Neural crest cell (in vitro differentiated cells): ENCODE measurements around the gene ZNF318. TPM values are rescaled to one million over a fixed set of nuclear protein-coding genes. Genes with fewer than 3 reads are reported as not detected.
A peak's percentile ranks its signal among the peaks of the same experiment; 100 is the strongest.

ENCODE experiments used
- DNase-seq: peaks from one replicate; pipeline ENCODE4 v3.0.0; 2021; ENCODE audit warnings: low read depth, mixed read lengths, low spot score
- H3K27ac Mint-ChIP-seq: one replicate; pipeline ENCODE4 v1.8.0; 2021; ENCODE audit warnings: mild to moderate bottlenecking, mixed read lengths; ENCODE audit not compliant: unreplicated experiment
- H3K27me3 Mint-ChIP-seq: 2 replicates; pipeline ENCODE4 v1.8.0; 2021; ENCODE audit warnings: low read depth, mild to moderate bottlenecking, mixed read lengths
- H3K36me3 Mint-ChIP-seq: 2 replicates; pipeline ENCODE4 v1.8.0; 2021; ENCODE audit warnings: low read depth, mild to moderate bottlenecking, mixed read lengths
- H3K4me1 Mint-ChIP-seq: 2 replicates; pipeline ENCODE4 v1.8.0; 2021; ENCODE audit warnings: mixed read lengths
- H3K4me3 Mint-ChIP-seq: one replicate; pipeline ENCODE4 v1.8.0; 2021; ENCODE audit warnings: mild to moderate bottlenecking, mixed read lengths
- H3K9me3 Mint-ChIP-seq: 2 replicates; pipeline ENCODE4 v1.8.0; 2021; ENCODE audit warnings: mixed read lengths
- total RNA-seq: library from RNA; stranded (reverse); gene quantifications from 2 replicates; pipeline ENCODE4 v1.2.1, GENCODE V29; 2021
- TF ChIP-seq, protein P1 (sequence below): fragments of 200-600 bp; sonication (generic); conservative IDR thresholded peaks from 2 replicates; pipeline ENCODE4 v1.5.0; 2021; ENCODE audit warnings: antibody characterized with exemption, mild to moderate bottlenecking

ZNF318 gene
- total RNA-seq, 1 donor from 2014 or later, result 26.2 TPM

DNA sequence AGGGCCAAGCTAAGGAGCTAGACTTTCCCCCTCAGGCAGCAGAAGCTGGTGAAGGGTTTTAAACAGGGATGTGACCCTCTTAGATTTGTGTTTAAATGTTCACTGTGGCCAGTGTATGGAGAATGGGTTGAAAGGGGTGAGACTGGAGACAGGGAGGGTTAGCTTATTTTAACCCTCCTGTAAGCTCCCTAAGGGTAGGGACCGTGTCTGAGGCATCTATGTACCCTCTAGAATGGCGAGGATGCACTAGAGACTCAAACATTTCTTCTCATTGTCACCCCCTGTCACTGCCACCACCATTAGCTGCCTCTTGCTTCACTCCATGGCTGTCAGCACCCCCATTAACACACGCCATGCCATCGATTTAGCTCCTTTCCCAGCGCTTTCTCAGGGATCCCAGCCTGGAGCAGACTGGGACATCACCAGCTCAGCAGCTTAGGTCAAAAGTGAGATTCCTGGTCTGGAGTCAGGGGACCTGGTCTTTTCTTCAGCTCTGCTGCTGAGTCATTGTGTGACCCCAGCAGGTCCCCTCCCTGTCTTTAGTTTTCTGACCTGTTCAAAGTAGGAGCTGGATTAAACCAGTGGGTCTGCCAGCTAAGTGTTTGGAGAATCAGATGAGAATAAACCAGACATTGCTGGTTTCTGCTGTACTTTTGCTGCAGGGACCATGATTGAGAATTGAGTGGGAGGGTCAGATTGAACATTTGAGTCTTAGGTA, 72.5 kb downstream of the ZNF318 start:
- no peaks in the 10 kb centered on the region for H3K27me3 Mint-ChIP-seq
- no peaks in the 10 kb centered on the region for H3K9me3 Mint-ChIP-seq
- H3K27ac Mint-ChIP-seq, result no peak overlapping the region
- no peaks in the 10 kb centered on the region for H3K36me3 Mint-ChIP-seq
- DNase-seq, result no peak
- TF ChIP-seq, protein P1, sequence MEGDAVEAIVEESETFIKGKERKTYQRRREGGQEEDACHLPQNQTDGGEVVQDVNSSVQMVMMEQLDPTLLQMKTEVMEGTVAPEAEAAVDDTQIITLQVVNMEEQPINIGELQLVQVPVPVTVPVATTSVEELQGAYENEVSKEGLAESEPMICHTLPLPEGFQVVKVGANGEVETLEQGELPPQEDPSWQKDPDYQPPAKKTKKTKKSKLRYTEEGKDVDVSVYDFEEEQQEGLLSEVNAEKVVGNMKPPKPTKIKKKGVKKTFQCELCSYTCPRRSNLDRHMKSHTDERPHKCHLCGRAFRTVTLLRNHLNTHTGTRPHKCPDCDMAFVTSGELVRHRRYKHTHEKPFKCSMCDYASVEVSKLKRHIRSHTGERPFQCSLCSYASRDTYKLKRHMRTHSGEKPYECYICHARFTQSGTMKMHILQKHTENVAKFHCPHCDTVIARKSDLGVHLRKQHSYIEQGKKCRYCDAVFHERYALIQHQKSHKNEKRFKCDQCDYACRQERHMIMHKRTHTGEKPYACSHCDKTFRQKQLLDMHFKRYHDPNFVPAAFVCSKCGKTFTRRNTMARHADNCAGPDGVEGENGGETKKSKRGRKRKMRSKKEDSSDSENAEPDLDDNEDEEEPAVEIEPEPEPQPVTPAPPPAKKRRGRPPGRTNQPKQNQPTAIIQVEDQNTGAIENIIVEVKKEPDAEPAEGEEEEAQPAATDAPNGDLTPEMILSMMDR, result no peak
- no peaks in the 10 kb centered on the region for H3K4me1 Mint-ChIP-seq
- H3K4me3 Mint-ChIP-seq, result no peak overlapping the region

DNA sequence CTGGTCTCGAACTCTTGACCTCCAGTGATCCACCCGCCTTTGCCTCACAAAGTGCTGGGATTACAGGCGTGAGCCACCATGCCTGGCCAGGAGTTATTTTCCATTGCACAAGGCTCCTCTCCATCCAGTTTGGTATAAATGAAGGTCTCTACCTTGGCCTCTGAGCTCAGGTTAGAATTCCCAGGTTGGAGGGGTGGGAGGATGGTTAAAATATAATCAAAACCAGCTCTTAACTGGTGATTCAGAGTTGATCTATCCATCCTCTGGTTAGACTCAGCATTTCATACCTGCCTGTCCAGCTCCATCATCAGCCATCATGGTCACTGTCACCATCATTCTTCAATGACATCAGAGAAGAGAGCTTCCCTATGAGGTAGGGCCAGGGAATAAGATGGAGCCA, 74.0 kb downstream of the ZNF318 start:
- Mint-ChIP-seq H3K9me3 (no peaks in the 10 kb centered on the region), H3K27me3 (no peaks in the 10 kb centered on the region), H3K4me3 (no peak overlapping the region), H3K27ac (no peak overlapping the region), H3K36me3 (no peaks in the 10 kb centered on the region), H3K4me1 (no peaks in the 10 kb centered on the region)
- TF ChIP-seq, protein P1, result no peak
- DNase-seq, result no peak

GRCh38 chr6:43294536-43294935, 74.9 kb downstream of the ZNF318 start:
- Mint-ChIP-seq H3K36me3 (no peaks in the 10 kb centered on the region), H3K4me1 (no peaks in the 10 kb centered on the region), H3K4me3 (no peak overlapping the region), H3K27me3 (no peaks in the 10 kb centered on the region), H3K9me3 (no peaks in the 10 kb centered on the region), H3K27ac (no peak overlapping the region)
- no peak for DNase-seq
- TF ChIP-seq, protein P1, result no peak

DNA sequence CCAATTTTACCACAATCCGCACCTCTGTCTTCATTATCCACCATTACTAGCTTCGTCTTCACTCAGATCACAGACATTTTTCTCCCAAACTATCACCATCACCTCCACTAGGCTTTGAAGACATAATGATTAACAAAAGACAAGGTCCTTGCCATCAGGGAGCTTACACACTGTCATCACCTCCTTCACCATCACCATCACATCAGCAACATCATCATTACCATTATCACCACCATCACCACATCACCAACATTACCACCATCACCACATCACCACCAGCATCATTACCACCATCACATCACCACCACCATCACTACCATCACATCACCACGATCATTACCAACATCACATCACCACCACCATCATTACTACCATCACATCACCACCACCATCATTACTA, 75.7 kb downstream of the ZNF318 start:
- Mint-ChIP-seq H3K27ac (no peak overlapping the region), H3K9me3 (no peaks in the 10 kb centered on the region), H3K4me3 (no peak overlapping the region), H3K36me3 (no peaks in the 10 kb centered on the region), H3K4me1 (no peaks in the 10 kb centered on the region), H3K27me3 (no peaks in the 10 kb centered on the region)
- no peak for DNase-seq
- TF ChIP-seq, protein P1, result no peak

- TF ChIP-seq, protein P1, result no peak
- Mint-ChIP-seq H3K27ac (peak overlapping the region; percentile 92), H3K4me3 (no peak overlapping the region), H3K9me3 (no peaks in the 10 kb centered on the region), H3K27me3 (no peaks in the 10 kb centered on the region), H3K4me1 (no peaks in the 10 kb centered on the region), H3K36me3 (no peaks in the 10 kb centered on the region)
- no peak for DNase-seq
Observed at GRCh38 chr6:43292763-43293318, 76.6 kb downstream of the ZNF318 start.
